Activated naive CD4-positive, alpha-beta T cell treated with anti-CD3 and anti-CD28 coated beads, Interleukin-2, amount 50 U/mL, for 16 hours (primary cell): Measurements from ENCODE around the gene CLC.
A peak's percentile ranks its signal among the peaks of the same experiment; 100 is the strongest.
"Not testable (repeated sequence)": the region's sequence is repeated elsewhere in the genome, so short reads cannot be mapped to it uniquely, and the experiment has no call there.

Experiments used
- DNase-seq: peaks from one replicate; pipeline ENCODE4 v3.0.0-alpha.2; 2020

Gene CLC

DNA sequence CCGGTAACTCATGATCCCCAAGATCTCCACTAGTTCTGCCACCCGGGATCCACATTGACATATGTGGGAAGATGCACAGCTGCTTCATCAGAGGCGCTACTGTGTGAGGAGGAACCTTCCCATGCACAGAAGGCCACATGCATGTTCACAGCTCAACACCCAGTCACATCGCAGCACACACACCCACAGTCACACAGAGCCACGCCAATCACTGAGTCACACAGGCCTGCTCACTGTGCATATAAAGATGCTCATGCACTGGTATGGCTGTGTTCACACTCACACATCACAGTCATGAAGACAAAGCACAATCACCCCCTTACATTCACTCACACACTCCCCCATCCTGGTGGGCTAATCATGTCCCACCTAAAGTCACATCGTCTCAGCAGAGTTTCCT lies 9.8 kb downstream of the CLC start:
- no peak for DNase-seq

DNA sequence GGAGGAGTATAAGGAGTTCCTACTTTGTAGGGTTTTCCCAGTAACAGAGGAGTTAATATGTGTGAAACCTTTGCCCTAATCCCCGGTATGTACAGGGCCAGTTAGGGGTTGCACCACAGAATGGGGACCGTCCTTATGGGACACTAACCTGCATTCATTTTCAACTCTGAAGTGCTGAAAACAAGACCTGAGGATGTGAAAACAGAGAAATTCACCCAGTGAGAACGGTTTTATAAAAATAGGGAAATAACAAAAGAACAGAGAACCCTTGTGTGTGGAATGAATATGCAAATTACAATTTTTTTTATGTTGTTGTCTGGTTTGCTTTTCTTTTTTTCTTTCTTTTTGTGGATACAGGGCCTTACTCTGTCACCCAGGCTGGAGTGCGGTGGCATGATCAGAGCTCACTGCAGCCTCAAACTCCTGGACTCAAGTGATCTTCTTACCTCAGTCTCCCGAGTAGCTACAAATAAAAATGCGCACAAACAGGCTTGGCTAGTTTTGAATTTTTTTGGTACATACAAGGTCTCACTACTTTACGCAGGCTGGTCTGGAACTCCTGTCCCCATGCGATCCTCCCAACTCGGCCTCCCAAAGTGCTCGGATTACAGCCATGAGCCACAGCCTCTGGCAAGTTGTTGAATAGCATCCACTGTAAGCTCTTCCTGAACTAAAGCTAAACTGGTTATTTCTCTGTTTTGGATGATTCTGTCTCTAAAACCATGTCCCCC lies 10.6 kb downstream of the CLC start:
- DNase-seq: no peak

DNA sequence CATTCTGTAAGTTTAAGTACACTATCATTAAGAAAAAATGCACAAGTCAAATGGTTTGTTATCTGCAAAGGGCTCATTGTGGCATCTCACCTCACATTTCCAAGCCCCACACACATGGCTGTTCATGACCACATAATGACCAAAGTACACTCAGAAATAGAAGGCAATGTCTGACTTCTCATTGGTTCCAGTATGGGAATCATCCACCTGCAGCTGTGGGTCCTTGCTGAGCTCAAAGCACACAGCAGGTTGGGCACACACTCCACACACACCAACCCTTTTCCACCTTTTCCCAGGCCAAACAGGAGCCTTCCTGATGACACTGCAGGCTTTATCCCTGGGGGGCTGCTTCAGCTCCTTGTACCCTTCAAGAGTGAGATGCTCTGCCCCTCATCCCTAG lies 11.8 kb downstream of the CLC start:
- no peak for DNase-seq

DNA sequence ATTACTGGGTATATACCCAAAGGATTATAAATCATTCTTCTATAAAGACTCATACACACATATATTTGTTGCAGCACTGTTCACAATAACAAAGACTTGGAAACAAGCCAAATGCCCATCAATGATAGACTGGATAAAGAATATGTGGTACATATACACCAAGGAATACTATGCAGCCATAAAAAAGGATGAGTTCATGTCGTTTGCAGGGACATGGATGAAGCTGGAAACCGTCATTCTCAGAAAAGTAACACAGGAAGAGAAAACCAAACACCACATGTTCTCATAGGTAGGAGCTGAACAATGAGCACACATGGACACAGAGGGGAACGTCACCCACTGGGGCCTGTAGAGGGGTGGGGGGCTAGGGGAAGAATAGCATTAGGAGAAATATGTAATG lies 17.7 kb downstream of the CLC start:
- not testable (repeated sequence) for DNase-seq

DNA sequence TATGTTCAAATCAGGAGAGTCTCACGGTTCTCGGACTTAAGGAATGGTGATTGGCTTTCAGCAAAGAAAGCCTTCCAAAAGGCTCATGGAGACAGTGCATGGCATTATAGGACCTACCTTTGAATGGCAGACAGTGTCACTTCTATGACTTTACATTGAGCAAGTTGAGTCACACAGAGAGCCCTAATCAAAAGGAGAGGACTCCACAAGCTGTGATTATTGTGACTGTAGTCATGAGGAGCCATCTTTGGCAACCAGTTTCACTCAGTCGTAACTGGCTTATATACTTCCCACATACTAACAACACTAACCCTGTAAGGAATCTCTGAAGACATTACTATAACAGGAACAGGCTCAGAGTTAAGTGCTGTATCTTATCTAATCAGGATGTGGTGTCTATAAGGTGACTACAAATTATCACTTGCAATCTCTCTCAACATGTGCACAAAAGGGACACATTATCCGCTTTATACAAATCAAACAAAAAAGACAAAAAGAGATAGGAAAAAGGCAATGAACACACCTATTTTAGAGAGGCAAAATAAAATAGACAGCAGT lies 27.4 kb downstream of the CLC start:
- DNase-seq: no peak

DNA sequence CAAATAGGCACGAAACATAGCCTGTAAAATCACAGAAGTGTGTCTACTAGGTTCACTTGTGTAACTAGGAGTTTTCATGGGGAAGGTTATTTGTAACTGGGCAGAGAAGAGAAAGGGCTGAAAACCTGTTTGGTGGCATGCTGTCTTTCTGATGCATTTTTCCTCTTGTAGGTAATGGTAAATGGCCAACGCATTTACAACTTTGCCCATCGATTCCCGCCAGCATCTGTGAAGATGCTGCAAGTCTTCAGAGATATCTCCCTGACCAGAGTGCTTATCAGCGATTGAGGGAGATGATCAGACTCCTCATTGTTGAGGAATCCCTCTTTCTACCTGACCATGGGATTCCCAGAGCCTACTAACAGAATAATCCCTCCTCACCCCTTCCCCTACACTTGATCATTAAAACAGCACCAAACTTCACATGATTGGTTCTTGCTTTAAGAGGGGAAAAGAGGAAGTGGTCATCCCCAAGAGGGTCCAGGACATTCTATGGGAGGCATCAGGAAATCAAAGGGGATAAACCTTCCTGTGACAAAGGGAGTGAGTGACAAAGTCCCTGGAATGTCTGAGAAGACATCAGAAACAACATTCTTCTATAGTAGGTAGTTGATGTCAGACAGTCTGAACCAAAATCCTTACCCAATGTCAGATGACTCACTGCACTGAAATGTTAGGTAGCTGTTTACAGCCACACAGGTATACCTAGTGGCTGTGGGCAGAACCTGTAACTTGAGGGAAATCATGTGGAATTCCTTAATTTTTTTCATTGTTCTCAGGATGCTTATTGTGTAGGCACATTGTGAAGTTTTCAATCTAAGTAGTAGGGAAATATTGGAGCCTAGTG lies 28.6 kb downstream of the CLC start:
- DNase-seq: no peak

DNA sequence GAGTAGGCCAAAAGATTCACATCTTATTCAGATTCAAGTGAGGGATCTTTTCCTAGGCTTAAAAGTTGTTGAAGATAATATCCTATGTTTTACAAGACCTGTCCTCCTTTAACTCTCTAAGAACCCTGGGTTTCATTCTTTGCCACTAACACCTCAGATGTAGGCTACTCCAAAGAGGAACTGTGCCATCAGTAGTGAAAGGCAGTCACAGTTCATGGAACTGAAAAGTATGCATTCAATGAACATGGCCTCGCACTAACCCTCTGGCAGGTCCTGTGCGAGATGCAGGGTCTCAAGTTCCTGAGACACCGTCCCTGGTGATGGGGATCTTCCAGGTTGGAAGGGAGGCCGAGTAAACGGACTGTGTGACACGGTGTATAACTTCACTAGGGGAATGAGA lies 29.2 kb downstream of the CLC start:
- no peak for DNase-seq

DNA sequence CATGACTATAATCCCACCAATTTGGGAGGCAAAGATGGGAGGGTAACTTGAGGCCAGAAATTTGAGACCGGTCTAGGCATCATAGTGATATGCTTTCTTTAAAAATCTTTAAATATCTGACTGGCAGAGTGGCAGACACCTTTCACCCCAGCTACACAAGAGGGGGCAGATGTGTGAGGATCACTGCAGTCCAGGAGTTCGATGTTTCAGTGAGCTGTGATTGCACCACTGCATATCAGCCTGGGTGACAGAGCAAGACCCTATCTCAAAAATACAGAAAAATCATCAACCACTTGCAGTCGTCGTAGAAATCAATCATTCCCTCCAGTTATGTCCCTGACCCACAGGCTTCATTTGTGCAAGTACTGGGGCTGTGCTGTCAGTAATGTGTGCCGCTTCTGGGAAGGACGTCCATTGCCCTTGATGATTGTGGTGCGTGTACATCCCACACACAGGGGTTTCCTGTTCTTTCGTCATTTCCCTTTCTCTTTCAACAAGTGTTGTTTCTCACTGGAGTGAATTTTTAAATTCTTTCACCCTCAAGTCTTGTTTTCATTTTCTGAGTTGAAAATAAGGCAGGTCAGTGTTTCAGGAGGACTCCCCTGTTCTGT lies 32.1 kb downstream of the CLC start:
- peak; percentile 37 for DNase-seq

DNA sequence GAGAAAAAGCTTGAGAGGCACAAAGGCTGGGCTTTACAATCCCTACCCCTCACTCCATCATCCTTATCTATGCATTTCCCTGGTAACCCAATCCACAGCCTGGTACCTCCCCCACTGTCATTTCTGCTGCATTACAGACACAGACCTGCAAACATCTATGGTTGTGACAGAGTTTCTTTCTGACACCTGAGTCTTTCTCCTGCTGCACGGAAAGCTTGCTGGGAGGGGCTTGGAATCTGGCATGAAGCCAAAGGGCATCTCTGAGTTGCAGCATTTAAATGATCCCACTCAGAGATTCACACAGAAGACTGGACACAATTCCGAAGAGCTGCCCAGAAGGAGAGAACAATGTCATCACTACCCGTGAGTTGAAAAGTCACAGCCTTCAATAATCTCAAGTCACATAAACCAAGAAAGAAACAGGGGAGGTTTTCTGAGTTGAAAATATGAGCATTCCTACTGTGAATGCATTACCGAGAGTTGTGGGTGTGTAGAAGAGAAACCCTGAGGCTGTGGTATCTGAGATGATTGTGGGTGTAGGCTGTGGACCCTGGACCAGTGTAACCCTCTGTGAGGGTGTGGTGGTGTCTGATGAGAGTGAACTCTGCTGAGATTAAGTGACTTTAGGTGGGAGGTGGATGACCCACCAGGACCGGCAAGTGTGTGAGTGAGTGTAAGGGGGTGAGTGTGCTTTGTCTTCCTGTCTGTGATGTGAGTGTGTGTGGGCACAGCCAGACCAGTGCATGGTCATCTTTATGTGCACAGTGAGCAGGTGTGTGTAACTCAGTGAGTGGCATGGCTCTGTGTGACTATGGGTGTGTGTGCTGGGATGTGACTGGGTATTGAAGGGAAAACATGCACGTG lies 33.4 kb downstream of the CLC start, which contains the start of gene LGALS14:
LGALS14 (plus strand) TSS at position 301 of the 864 bp plus-strand sequence; CDS start at position 349, 48 bp downstream.
- DNase-seq: peak; percentile 17

DNA sequence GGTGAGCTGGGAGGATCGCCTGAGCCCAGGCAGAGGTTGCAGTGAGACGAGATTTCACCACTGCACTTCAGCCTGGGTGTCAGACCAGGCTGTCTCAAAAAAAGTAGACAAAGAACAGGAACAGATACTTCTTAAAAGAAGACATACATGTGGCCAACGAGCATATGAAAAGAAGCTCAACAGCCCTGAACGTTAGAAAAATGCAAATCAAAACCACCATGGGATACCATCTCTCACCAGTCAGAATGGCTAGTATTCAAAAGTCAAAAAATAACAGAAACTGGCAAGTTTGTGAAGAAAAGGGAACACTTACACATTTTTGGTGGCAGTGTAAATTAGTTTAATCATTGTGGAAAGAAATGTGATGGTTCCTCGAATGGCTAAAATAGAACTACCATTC lies 36.5 kb downstream of the CLC start:
- DNase-seq: no peak

DNA sequence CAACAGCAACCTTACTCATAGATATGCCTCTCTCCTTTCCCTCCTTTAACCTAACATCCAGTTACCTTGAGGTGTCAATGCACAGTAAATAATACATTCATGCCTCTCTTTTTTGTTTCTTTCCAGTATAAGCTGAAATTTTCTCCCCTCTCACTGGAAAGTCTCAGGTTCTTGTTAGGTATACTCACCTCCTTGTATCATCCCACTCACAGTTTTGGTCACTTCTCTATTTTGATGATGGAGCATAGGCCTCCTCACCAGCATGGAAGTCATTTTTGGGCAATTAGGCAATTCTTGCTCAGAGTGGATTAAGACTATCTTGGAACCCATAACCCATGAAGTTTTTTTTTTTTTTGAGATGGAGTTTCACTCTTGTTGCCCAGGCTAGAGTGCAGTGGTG lies 39.3 kb downstream of the CLC start:
- DNase-seq: no peak

DNA sequence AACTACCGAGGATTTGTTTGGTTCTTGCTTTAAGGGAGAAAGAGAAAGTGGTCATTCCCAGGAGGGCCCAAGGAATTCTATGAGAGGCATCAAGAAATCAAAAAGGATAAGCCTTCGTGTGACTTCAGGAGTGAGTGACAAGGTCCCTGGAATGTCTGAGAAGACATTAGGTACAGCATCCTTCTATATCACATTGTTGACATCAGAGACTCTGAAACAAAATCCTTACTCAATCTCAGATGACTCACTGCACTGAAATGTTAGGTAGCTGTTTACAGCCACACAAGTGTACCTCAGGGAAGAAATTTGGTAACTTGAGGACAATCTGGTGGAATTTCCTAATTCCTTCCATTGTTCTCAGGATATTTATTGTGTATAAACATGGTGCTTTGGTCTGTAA lies 41.4 kb downstream of the CLC start:
- no peak for DNase-seq

DNA sequence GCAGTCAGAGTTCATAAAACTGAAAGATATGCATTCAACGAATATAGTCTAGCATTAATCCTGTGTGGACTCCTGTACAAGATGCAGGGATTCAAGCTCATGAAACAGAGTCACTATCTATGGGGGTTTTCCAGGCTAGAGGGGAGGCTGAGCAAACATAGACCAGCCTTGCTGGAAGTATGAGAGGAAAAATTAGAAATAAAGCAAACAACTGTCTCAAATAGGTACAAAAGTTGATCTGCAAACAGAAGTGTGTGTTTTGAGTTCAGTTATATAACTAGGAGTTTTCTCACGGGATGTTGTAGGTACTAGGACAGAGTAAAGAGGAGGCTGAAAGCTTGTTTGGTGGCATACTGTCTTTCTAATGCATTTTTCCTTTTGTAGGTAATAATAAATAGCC lies 42.1 kb downstream of the CLC start:
- no peak for DNase-seq

DNA sequence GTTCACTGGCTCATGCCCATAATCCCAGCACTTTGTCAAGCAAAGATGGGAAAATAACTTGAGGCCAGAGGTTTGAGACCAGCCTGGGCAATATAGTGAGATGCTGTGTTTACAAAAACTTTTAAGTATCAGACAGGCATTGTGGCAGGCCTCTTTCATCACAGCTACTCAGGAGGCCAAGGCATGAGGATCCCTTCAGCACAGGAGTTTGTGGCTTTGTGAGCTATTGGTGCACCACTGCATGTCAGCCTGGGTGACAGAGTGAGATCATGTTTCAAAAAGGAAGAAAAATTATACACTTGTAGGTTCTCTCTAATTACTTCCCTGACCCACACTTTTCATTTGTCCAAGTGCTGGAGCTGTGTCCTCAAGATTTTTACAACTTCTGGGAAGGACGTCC lies 45.0 kb downstream of the CLC start:
- no peak for DNase-seq

DNA sequence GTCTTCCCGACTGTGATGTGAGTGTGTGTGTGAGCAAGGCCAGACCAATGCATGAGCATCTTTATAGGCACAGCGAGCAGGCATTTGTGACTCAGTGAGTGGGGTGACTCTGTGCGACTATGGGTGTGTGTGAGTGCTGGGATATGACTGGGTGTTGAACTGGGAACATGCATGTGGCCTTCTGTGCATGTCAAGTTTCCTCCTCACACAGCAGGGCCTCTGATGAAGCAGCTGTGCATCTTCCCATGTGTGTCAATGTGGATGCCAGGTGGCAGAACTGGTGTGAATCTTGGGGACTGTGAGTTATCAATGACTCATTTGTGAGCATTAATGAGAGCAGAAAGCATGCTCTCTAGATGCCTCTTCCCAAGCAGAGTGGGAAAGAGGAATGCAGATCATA lies 45.7 kb downstream of the CLC start:
- DNase-seq: no peak

DNA sequence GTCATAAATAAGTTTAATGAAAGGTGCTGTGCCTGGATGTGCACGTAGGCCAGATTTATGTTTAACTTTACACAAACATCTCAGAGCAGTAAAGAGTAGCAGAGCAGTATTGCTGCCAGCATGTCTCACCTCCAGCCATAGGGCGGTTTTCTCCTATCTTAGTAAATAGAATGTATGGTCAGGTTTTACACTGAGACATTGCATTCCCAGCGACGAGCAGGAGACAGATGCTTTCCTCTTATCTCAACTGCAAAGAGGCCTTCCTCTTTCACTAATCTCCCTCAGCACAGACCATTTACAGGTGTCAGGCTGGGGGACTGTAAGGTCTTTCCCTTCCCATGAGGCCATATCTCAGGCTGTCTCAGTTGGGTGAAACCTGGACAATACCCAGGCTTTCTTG lies 49.2 kb downstream of the CLC start:
- DNase-seq: not testable (repeated sequence)

DNA sequence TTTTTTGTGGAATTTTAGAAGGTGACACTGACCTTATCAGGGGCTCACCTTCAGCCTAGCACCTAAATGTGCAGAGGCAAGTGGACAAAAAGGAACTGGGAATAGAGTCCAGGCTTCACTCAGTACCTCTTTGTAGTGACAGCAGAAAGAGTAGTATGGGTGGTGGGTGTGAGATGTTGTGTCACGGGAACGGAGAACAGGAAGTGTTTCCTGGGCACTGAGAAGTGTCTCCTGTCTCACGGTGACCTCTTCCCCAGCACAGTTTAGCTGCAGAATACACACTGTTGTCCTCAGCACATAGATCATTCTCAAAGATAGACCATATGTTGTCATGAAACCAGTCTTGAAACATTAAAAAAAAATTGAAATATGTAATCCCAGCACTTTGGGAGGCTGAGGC lies 51.1 kb downstream of the CLC start:
- no peak for DNase-seq

DNA sequence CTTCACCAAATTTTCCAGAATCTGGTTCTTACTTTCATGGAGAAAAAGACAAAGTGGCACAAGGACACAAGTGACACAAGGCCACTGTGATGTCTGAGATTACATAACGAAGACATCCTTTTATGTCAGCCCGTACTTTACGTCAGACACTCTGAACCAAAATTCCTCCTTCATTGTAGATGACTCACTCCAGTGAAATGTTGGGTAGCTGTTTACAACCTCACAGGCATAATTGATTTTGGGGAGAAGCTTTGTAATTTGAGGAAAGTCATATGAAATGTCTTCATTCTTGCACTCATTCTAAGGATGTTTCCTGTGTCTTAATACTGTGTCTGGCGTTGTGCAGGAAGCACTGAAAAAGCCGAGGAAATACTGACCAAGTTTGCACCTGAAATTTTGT lies 53.6 kb downstream of the CLC start:
- DNase-seq: no peak

DNA sequence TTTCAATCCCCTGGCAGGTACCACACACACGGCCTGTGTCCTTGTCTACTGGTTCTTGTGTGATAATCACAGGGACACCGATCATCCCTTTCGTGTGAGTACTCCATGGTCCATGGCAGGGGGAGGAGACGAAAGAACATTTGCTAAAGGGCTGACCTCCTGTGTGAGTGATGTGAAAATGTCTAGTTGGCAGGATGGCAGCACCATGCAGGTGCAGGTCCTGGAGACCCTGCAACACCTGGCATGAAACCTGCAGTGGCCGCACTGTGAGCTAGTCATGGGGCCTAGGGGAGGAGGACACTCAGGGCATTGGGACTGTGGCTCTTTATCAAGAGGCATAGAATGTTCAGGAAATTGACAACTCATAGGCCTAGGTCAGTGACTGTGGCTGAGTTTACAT lies 56.4 kb downstream of the CLC start:
- DNase-seq: no peak
